K562 (cell line): ENCODE measurements around the gene SMARCA4. TPM values are rescaled to one million over a fixed set of nuclear protein-coding genes. Genes with fewer than 3 reads are reported as not detected.

ENCODE experiments used
- EP300 ChIP-seq: IDR thresholded peaks from 2 replicates; pipeline ENCODE4 v1.6.1; 2012; ENCODE audit warnings: low read length, improper control_type of control experiment
- GATAD2A ChIP-seq: fragments of 450-650 bp; IDR thresholded peaks from 2 replicates; pipeline ENCODE4 v1.6.1; 2017
- HCFC1 ChIP-seq: IDR thresholded peaks from 2 replicates; pipeline ENCODE4 v1.6.1; 2012; ENCODE audit warnings: low read depth, low read length, improper control_type of control experiment
- HDGF ChIP-seq: fragments of 450-650 bp; IDR thresholded peaks from 2 replicates; pipeline ENCODE4 v1.6.1; 2016
- KLF10 ChIP-seq: fragments of 250-450 bp; sonication (Bioruptor Pico); IDR thresholded peaks from 2 replicates; pipeline ENCODE4 v1.6.1; 2021; ENCODE audit warnings: matching md5 sums
- MAFG ChIP-seq: fragments of 450-650 bp; conservative IDR thresholded peaks from 2 replicates; pipeline ENCODE4 v1.6.1; 2016; ENCODE audit warnings: missing genetic modification characterization, missing compliant biosample characterization
- MAFK ChIP-seq: IDR thresholded peaks from 2 replicates; pipeline ENCODE4 v1.6.1; 2011; ENCODE audit warnings: low read length, improper control_type of control experiment
- MTA1 ChIP-seq: fragments of 450-650 bp; IDR thresholded peaks from 2 replicates; pipeline ENCODE4 v1.6.1; 2017; ENCODE audit warnings: borderline replicate concordance
- OTX1 ChIP-seq: fragments of 450-650 bp; formaldehyde crosslinking; IDR thresholded peaks from 2 replicates; pipeline ENCODE4 v1.4.0; 2022; ENCODE audit warnings: mild to moderate bottlenecking
- POLR2A ChIP-seq: fragments of 450-650 bp; conservative IDR thresholded peaks from 2 replicates; pipeline ENCODE4 v1.6.1; 2016
- SMARCA5 ChIP-seq: fragments of 450-650 bp; IDR thresholded peaks from 2 replicates; pipeline ENCODE4 v1.6.1; 2016
- SMARCC2 ChIP-seq: fragments of 450-650 bp; IDR thresholded peaks from 2 replicates; pipeline ENCODE4 v1.6.1; 2017; ENCODE audit warnings: antibody characterized with exemption, moderate library complexity, mild to moderate bottlenecking, low read depth
- SP2 ChIP-seq: IDR thresholded peaks from 2 replicates; pipeline ENCODE4 v1.6.1; 2011; ENCODE audit warnings: mild to moderate bottlenecking, low read depth, low read length, moderate library complexity; ENCODE audit not compliant: poor library complexity, severe bottlenecking; ENCODE audit errors: extremely low read depth
- STAT5A ChIP-seq: IDR thresholded peaks from 2 replicates; pipeline ENCODE4 v1.6.1; 2012; ENCODE audit warnings: low read length, inconsistent platforms, borderline replicate concordance
- TSC22D4 ChIP-seq: fragments of 450-650 bp; IDR thresholded peaks from 2 replicates; pipeline ENCODE4 v1.6.1; 2016; ENCODE audit warnings: missing genetic modification characterization, missing biosample characterization, control low read depth
- YBX1 ChIP-seq: fragments of 450-650 bp; IDR thresholded peaks from 2 replicates; pipeline ENCODE4 v1.7.1; 2016; ENCODE audit warnings: mild to moderate bottlenecking
- YY1 ChIP-seq, 3 experiments: IDR thresholded peaks; 2 replicates each; pipeline ENCODE4 v1.6.1; 2011; ENCODE audit warnings: low read length in 2 of 3, mild to moderate bottlenecking in 2 of 3, moderate library complexity in 2 of 3, borderline replicate concordance in 1 of 3, control low read depth in 1 of 3, low read depth in 1 of 3; ENCODE audit not compliant: insufficient read depth in 3 of 3, insufficient replicate concordance in 2 of 3, control insufficient read depth in 1 of 3, insufficient read length in 1 of 3; ENCODE audit errors: extremely low read depth in 1 of 3
- ZNF12 ChIP-seq: sonication (generic); formaldehyde crosslinking; IDR thresholded peaks from 2 replicates; pipeline ENCODE4 v1.4.0; 2020; ENCODE audit warnings: mild to moderate bottlenecking, missing genetic modification reagents
- ZNF436 ChIP-seq: fragments of 250-450, 450-650 bp; sonication (Bioruptor Pico); formaldehyde crosslinking; IDR thresholded peaks from 2 replicates; pipeline ENCODE4 v1.7.0; 2020; ENCODE audit warnings: mild to moderate bottlenecking
- ZNF668 ChIP-seq: fragments of 250-450 bp; sonication (Bioruptor Pico); IDR thresholded peaks from 2 replicates; pipeline ENCODE4 v1.8.0; 2022; ENCODE audit warnings: mild to moderate bottlenecking, inconsistent platforms
- ZNF830 ChIP-seq: fragments of 250-450 bp; sonication (Bioruptor Pico); IDR thresholded peaks from 2 replicates; pipeline ENCODE4 v1.5.0; 2021; ENCODE audit warnings: mild to moderate bottlenecking
- polyA plus RNA-seq, 8 experiments: library from polyadenylated mRNA; depleted of rRNA in 4 of 8; stranded (reverse) in 5 of 8; unstranded in 3 of 8; fragments of >200 nt; fragmentation: Nextera tagmentation in 2 of 8; fragmentation: Illumina TruSeq in 1 of 8; extraction: Ambion mirVana in 2 of 8; extraction: Trizol in 1 of 8; gene quantifications; 2 replicates each; pipeline versions ENCODE4 v1.2.1 to v1.2.3, GENCODE V29; 2011 to 2014; ENCODE audit warnings: inconsistent platforms in 1 of 8, missing spikeins in 1 of 8
- total RNA-seq, 7 experiments: library from RNA; depleted of rRNA in 6 of 7; stranded (reverse); fragments of >200 nt in 6 of 7; fragmentation: Illumina TruSeq in 2 of 7; extraction: Trizol in 2 of 7; gene quantifications; 2 replicates each; pipeline versions ENCODE4 v1.2.1 to v1.2.3, GENCODE V29; 2011 to 2021; ENCODE audit warnings: low replicate concordance in 1 of 7
- TF ChIP-seq, protein P1 (sequence below): sonication (generic); formaldehyde crosslinking; IDR thresholded peaks from 2 replicates; pipeline ENCODE4 v1.5.0; 2020; ENCODE audit warnings: missing genetic modification reagents
- TF ChIP-seq, protein P2 (sequence below), 2 experiments: fragments of 450-650 bp; IDR thresholded peaks; 2 replicates each; pipeline ENCODE4 v1.6.1; 2016

Gene SMARCA4
- total and polyA plus RNA-seq, 9 of the 15 experiments (the other 6 are each of a cell fraction or from before 2014, with no cell fraction given), result 19.3 to 207 (median 52.1) TPM

DNA sequence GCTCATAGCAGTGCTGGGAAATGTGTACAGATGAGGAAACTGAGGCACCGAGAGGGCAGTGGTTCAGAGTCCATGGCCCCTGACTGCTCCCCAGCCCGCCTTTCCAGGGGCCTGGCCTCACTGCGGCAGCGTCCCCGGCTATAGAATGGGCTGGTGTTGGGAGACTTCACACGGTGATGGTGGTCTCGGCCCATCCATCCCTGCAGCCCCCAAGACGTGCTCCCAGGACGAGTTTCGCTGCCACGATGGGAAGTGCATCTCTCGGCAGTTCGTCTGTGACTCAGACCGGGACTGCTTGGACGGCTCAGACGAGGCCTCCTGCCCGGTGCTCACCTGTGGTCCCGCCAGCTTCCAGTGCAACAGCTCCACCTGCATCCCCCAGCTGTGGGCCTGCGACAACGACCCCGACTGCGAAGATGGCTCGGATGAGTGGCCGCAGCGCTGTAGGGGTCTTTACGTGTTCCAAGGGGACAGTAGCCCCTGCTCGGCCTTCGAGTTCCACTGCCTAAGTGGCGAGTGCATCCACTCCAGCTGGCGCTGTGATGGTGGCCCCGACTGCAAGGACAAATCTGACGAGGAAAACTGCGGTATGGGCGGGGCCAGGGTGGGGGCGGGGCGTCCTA lies 144.3 kb downstream of the SMARCA4 start (continued):
- TF ChIP-seq SP2 (no peak), ZNF830 (CRISPR knock-in tag) (no peak), EP300 (no peak), YY1 (IDR thresholded peaks at IDR 0.05; ENCODE audit: borderline replicate concordance in 1 of 3, control insufficient read depth in 1 of 3, extremely low read depth in 1 of 3, insufficient read depth in 3 of 3, insufficient read length in 1 of 3, insufficient replicate concordance in 2 of 3, low read depth in 1 of 3, low read length in 2 of 3) (peak in 1 of 3 experiments; percentile 20), ZNF12 (CRISPR knock-in tag) (no peak), TSC22D4 (no peak), MTA1 (no peak), SMARCA5 (no peak), ZNF668 (CRISPR knock-in tag) (no peak), SMARCC2 (no peak), KLF10 (CRISPR knock-in tag) (no peak), POLR2A (peak; percentile 68), GATAD2A (no peak), MAFG (tag) (no peak), HDGF (no peak), OTX1 (CRISPR knock-in tag) (no peak), MAFK (no peak), HCFC1 (no peak), STAT5A (no peak), YBX1 (no peak), ZNF436 (no peak)
- TF ChIP-seq, protein P1, sequence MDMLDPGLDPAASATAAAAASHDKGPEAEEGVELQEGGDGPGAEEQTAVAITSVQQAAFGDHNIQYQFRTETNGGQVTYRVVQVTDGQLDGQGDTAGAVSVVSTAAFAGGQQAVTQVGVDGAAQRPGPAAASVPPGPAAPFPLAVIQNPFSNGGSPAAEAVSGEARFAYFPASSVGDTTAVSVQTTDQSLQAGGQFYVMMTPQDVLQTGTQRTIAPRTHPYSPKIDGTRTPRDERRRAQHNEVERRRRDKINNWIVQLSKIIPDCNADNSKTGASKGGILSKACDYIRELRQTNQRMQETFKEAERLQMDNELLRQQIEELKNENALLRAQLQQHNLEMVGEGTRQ (CRISPR knock-in tag), result no peak
- TF ChIP-seq, protein P2, sequence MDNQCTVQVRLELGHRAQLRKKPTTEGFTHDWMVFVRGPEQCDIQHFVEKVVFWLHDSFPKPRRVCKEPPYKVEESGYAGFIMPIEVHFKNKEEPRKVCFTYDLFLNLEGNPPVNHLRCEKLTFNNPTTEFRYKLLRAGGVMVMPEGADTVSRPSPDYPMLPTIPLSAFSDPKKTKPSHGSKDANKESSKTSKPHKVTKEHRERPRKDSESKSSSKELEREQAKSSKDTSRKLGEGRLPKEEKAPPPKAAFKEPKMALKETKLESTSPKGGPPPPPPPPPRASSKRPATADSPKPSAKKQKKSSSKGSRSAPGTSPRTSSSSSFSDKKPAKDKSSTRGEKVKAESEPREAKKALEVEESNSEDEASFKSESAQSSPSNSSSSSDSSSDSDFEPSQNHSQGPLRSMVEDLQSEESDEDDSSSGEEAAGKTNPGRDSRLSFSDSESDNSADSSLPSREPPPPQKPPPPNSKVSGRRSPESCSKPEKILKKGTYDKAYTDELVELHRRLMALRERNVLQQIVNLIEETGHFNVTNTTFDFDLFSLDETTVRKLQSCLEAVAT (IDR thresholded peaks at IDR 0.05), result no peak
